GM19324 (cell line): Measurements from ENCODE around the gene CDC45.

Source experiments
- ATAC-seq: cut with Tn5 transposase; IDR thresholded peaks from one replicate; pipeline ENCODE4 v1.9.1; 2021; ENCODE audit warnings: mild to moderate bottlenecking, moderate library complexity; ENCODE audit not compliant: unreplicated experiment, low FRiP score

CDC45 gene

DNA sequence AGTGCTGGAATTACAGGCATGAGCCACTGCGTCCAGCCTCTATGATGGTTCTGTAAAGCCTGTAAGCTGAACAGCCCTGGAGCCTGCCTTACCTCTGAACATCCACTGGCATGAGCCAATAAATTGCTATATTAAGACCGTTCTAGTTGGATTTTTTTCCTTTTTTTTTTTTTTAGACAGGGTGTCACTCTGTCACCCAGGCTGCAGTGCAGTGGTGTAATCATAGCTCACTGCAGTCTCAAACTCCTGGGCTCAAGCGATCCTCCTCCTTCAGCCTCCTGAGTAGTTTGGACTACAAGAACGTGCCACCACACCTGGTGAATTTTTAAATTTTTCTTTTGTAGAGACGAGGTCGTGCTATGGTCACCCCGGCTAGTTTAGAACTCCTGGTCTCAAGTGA is 70.7 kb downstream of the CDC45 start:
- no peak for ATAC-seq

DNA sequence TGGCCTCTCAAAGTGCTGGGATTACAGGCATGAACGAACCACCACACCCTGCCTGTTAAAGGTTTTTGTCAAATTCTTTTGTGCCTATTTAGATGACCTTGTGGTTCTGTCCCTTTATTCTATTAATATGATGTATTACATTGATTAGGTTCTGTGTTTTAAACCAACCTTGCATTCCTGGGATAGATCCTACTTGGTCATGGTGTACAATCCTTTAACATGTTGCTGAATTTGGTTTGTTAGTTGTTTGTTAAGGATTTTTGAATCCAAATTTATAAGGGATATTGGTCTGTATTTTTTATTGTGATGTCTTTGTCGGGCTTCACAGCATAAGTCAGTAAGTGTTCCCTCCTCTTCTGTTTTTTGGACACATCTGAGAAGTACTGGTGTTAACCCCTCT is 73.5 kb downstream of the CDC45 start:
- ATAC-seq = no peak

DNA sequence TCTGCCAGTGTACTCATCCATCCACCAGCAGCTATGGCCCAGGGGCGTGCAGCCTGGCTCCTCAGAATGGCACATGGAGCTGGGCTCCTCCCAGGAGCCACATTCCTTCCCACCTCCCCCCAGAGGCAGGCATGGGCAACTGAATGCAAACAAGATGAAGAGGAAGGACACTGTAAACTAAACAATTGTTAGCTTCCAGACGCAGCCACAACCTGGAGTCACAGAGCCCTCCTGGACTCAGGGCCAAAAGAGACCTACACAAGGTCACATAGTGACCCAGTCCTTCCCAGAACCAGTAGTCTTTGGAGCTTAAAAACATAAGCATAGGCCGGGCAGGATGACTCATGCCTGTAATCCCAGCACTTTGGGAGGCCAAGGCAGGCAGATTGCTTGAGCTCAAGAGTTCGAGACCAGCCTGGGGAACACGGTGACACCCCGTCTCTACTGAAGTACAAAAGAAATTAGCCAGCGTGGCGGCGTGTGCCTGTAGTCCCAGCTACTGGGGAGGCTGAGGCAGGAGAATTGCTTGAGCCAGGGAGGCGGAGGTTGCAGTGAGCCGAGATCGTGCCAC is 75.2 kb downstream of the CDC45 start:
- ATAC-seq = no peak

DNA sequence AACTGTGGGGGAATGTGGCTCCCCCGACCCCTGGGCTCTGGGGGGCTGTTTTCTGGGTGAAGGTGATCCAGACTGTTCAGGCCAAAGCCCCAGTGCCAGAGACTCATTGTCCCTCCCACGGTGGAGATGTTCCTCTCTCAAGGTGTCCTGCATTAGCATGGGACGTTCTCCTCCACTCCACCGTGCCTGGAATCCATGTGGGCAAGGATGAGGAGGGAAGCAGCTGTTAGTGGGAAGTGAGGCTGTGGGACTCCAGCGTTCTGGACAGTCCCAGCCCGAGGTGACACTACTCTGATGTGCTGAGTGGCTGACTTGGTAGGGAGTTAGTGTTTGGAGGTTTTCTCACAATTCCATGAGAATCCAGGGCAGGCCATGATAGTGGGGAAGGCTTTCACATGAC is 75.9 kb downstream of the CDC45 start:
- no peak for ATAC-seq

DNA sequence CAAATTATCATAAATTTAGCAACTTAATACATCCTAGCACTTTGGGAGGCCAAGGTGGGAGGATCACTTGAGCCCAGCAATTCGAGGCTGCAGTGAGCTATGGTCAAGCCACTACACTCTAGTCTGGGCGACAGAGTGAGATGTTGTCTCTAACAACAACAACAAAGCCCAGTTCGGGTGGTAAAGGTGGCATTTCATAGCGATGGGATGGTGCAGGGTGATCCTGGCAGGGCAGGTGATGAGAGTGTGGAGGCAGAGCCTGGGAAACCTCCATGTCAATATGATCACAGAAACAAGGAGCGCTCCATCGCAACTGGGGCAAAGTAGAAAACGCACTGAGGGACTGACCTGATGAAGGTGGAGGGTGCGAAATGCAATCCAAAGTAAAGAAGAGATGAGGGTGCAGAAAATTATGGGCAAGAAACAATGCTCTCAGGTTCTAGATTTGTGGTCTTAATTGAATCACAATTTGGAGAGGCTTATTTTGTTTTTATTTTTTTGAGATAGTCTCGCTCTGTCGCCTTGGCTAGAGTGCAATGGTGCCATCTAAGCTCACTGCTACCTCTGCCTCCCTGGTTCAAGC is 77.3 kb downstream of the CDC45 start:
- no peak for ATAC-seq

DNA sequence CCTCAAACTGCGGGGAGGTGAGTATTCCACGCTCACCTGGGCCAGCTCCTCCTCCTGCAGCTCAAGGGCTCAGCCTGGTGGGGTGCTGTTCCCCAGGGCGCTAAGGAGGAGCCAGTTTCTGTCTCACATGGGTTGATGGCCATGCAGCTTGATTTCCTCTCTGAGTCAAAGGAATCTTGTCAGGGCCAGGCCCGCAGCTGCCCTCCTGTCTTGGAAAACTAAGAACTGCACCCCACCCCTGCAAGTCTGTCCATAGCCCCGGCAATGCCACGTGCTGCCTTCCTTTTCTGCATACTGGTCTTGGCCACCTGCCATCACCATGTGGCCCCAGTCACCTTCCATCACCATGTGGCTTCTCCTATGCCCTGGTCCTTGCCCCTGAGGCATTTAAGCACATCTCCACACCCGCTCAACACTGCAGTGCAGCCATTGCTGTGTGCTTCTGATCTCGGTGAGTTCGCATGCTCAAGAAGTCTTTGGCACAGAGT is 79.6 kb downstream of the CDC45 start:
- no peak for ATAC-seq

DNA sequence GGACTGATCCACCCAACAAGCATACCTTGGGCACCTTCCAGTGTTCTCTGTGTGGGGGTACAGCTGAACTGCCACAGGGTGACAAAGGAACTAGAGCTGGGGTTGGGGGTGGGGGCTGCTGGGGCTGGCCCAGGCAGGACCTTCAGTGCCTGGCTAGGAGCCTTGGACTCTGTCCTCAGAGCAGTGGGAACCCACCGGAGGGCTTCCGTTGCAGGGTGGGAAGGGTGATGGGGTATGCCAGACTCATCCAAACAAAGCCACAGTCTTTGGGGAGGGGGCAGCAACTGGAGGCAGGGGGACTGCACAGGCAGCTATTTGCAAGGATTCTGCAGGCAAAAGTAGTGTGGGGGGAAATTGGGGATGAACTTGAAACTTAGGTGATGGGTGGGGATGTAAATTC is 80.2 kb downstream of the CDC45 start:
- ATAC-seq = no peak

DNA sequence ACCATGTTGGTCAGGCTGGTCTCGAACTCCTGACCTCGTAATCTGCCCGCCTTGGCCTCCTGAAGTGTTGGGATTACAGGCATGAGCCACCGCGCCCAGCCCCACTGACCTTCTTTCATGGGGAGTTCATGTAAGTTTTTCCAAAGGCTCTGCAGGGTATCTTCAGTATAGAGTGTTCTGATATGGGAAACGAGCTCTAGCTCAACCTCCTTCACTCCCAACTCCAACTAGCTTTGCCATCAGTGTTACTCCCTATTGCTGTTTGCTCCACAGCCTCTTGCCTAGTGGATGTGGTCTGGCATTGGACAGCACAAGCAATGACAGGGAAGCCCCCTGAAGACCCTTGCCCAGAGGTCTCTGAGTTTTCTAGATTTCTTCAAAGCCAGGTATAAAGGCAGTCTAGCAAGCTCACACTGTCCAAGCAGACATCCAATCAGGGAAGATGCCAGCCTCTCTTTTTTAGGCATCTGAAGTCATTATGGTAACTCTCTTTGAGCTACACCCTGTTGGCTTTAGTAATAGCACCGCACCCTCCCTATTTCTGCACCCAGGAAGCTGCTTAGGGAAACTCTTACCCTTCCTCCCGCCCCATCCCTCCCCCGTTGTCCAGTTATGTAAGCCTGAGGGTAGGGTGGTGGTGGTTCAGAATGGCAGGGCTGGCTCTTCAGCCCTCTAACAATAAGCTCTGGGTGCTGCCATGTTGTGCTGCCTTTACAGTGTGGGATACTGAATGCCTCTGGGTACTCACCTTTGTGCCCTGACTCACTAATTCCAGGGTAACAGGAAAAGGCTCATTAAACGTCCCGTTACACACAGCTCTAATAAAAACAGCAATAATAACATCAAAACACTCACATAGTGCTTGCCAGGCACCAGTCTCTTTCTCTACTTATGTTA is 85.9 kb downstream of the CDC45 start:
- no peak for ATAC-seq

DNA sequence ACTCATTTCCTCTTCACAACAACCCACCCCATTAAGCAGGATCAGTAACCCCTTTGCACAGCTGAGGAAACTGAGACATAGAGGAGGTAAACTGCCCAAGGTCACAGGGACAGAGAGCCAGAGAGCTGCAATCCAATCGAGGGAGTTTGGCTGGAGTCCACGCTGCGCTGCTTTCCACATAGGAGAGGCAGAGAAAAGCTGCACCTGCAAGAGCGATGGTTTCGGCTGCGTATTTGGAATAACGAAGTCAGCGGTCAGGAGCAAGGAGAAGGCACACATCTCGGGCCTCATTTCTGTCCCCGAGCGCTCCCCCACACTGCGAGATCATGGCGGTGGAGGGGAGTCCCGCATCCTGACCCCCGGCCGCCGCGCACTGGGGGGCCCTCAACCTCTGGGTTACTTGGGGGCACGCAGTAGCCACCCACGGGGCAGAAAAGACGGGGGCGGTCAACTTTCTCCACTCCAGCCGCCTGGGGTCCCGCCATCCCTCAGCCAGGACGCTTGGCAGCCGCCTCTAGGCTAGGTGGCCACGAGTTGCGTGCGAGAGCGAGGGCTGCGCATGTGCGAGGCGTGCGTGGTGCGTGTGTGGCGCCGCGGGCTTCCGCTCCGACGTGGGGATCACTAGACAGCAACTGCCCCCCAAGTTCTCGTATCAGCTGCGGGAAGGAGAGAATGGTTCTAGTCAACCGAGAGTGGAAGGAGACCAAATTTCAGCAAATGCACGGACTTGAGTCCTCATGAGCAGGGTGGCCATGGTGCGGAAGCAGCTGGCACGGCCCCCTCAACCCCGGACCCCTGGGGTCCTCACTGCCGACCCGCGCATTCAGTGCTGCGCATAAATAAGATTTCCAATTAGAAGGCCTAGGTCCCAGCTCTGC is 86.8 kb downstream of the CDC45 start:
- ATAC-seq = no peak

DNA sequence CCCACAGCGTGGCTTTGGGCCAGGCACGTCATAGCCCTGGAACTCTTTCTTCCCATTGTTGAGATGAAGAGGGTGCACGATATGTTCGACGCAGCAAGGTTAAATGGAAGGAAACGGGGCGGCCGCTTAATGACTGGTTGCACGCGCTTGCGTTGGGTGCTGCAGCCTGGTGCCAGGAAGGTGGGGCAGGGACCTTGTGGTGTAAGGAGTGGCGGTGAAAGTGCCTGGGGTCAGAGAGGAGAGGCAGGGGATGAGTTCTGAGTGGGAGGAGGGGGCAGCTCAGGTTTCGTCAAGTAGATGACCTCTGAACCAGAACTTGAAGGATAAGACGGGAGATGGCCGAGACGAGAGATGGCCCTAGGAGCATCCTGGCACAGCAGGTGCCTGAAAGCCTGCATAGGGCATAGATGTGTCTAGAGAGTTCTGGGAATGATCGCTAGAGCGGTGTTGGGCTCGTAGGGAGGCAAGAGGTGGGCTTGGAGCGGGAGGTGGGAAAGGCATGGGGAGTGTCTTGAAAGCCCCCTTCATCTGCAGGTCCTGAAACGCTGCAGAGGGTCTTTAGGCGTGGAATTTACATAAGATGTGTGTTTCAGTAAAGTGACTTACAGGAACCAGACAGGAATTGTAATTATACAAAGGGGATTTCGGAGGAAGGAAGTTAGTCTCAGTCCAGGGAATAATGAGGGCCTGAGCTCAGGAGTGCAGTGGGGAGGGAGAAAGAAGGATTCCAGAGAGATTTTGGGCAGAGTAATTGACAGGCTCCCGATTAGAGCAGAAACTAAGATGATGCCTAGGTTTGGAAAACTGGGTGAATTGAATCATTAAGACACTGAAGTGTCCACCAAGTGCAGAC is 87.7 kb downstream of the CDC45 start:
- ATAC-seq = no peak

DNA sequence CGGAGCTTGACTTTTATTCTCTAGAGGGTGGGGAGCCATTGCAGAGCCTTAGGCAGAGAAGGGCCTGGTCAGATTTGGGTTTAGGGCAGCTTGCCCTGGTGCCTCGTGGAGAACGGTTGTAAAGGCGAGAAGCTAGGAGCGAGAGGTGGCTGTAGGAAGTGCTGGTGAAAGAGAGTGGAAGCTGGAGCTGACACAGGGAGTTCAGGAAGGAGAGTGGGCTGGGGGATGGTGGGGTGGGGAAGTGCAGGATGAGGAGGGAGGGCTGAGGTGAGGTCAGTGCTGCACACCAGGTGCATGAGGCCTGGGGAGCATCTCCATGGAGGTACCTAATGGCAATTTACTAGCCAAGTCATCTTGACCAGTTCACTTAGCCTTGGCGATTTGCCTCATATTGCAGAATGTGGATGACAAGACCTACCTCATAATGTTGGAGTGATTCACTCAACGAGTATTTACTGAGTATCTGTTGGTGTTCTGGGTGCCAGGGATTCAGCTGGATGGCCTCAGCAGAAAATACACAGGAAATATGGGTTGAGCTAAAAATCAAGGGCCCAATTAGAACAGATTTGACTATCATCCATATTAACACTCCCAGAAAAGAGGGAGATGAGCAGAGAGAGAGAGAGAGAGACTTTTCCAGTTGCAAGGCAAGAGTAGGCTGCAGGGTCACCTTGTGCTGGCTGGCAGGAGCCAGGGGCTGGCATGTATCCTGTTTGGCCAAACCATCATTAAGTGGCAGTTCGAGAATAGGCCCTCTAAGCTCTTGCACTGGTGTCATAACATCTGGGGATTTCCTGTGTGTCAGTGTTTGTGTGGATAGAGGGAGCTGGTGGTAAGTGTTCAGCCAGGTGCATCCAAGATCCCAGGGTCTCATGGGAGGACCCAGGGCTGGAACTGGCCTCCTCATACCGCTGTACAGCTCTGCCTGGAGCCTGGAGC is 88.9 kb downstream of the CDC45 start:
- ATAC-seq = no peak

DNA sequence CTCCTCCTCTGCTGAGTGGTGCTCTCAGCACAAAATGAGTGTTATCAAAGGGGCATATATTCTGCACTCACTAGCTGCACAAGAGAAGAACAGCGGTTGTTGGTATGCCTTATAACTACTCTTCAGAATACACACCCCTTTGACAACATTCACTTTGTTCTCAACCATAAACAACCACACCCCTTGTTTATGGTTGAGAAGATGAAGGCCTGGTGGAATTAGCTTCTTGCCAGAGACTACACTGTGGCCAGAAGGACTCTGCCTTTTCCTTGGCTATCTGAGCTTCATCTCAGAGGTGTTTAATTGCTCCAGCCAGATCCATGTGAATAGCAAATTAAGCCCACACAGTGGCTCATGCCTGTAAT is 89.5 kb downstream of the CDC45 start:
- no peak for ATAC-seq

DNA sequence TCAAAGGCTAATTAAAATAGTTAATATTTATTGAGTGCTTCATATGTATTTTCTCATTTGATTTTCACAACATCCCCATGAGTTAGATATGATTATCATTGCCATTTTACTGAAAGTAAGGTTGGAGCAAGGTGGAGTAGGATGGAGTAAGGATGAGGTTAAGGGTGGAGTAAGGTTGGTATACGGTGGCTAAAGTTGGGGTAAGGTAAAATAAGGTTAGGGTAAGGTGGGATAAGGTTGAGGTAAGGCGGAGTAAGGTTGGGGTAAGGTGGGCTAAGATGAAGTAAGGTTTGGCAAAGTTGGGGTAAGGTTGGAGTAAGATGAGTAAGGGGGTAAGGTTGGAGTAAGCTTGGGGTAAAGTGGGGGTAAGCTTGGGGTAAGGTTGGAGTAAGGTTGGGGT is 90.3 kb downstream of the CDC45 start:
- ATAC-seq = no peak
